ENCODE results near the gene CAPN13. TPM values are rescaled to one million over a fixed set of nuclear protein-coding genes. Genes with fewer than 3 reads are reported as not detected.

Gene CAPN13
- total RNA-seq, 1 experiment from 2014 or later, result 5.7 TPM

GRCh38 chr2:30681022-30681421 lies 126.2 kb downstream of the CAPN13 start:
- Histone ChIP-seq H2BK20ac (ENCODE audit: low read depth, low read length, poor library complexity, severe bottlenecking) (no peak overlapping the region), H2BK15ac (ENCODE audit: low read depth, low read length) (no peak overlapping the region), H3K14ac (ENCODE audit: insufficient read depth, low read length) (no peak overlapping the region), H3K4me1 (ENCODE audit: insufficient read depth, low read length) (no peaks in the 10 kb centered on the region), H3K56ac (ENCODE audit: insufficient read length, low read depth, low read length) (no peak overlapping the region), H3K9ac (ENCODE audit: extremely low read depth, insufficient read length, low read length) (no peak overlapping the region), H3K79me2 (ENCODE audit: insufficient read depth, low read length) (no peaks in the 10 kb centered on the region), H3K27me3 (ENCODE audit: insufficient read depth, low read length) (no peaks in the 10 kb centered on the region; the same call in 1 of the 2 replicates), H3K4me2 (ENCODE audit: insufficient read depth, insufficient read length, low read length) (no peak overlapping the region), H3K23ac (ENCODE audit: insufficient read length, low read depth, low read length) (no peak overlapping the region), H3K18ac (ENCODE audit: insufficient read length, low read depth, low read length) (no peak overlapping the region), H3T11ph (ENCODE audit: low read length) (no peak overlapping the region), H2BK12ac (ENCODE audit: insufficient read length, low read depth, low read length) (no peak overlapping the region), H4K5ac (ENCODE audit: insufficient read length, low read depth, low read length) (no peak overlapping the region), H2BK5ac (ENCODE audit: insufficient read length, low read length) (no peak overlapping the region), H4K8ac (replicated peaks; ENCODE audit: insufficient read length, low read depth, low read length) (no peak overlapping the region), H3K27ac (ENCODE audit: insufficient read length, low read depth, low read length) (no peak overlapping the region), H4K20me1 (ENCODE audit: control insufficient read depth, insufficient read depth, insufficient read length) (no peaks in the 10 kb centered on the region), H3K9me3 (ENCODE audit: control insufficient read depth, low read depth, low read length) (no peaks in the 10 kb centered on the region), H3K79me1 (ENCODE audit: insufficient read depth, low read depth, low read length, poor library complexity, severe bottlenecking) (no peaks in the 10 kb centered on the region), H3K23me2 (ENCODE audit: insufficient read length, low read depth, low read length, poor library complexity, severe bottlenecking) (no peaks in the 10 kb centered on the region), H2AK5ac (ENCODE audit: insufficient read length, low read length) (no peak overlapping the region), H4K91ac (ENCODE audit: insufficient read length, low read depth, low read length) (no peak overlapping the region), H2BK120ac (ENCODE audit: low read depth, low read length, poor library complexity, severe bottlenecking) (no peak overlapping the region), H2AFZ (ENCODE audit: low read length) (no peak overlapping the region), H3K4ac (ENCODE audit: low read depth, low read length) (no peak overlapping the region)
- no peak for DNase-seq
- H3K27me3 Mint-ChIP-seq (ENCODE audit: low read depth), result no peaks in the 10 kb centered on the region; the same call in 1 of the 2 replicates
- no CpG with 5 or more reads among the region's 4 CpGs for WGBS (ENCODE audit: extremely low coverage, insufficient read length, low lambda C conversion rate)
- H3K9me3 Mint-ChIP-seq, result no peaks in the 10 kb centered on the region
- no peaks in the 10 kb centered on the region; a peak in 1 of 7 replicates for H3K36me3 Mint-ChIP-seq (ENCODE audit: insufficient read depth in 1 of 3, low read depth in 3 of 3)
- no peak for TF ChIP-seq CTCF (conservative IDR thresholded peaks at IDR 0.05)
- peak overlapping the region in 2 of 3 experiments; percentile 51 to 84; a peak in 2 of 7 replicates for H3K27ac Mint-ChIP-seq
- H3K4me1 Mint-ChIP-seq, result peaks cover 0 to 2% of the 10 kb centered on the region in 2 experiments; a peak in 3 of 4 replicates
- no peak overlapping the region for H3K4me3 Mint-ChIP-seq
